IMR-90 (cell line): Measurements from ENCODE around the gene FOXS1.

Experiments
- BHLHE40 ChIP-seq: fragments of 150-350 bp; IDR thresholded peaks from 2 replicates; pipeline ENCODE4 v1.6.1; 2016; ENCODE audit warnings: mild to moderate bottlenecking, low read depth, low read length
- CTCF ChIP-seq: conservative IDR thresholded peaks from 2 replicates; pipeline ENCODE4 v1.5.1; 2012; ENCODE audit warnings: mild to moderate bottlenecking, low read depth, low read length, improper control_type of control experiment
- ELK1 ChIP-seq: fragments of 150-350 bp; IDR thresholded peaks from 2 replicates; pipeline ENCODE4 v1.6.1; 2016; ENCODE audit warnings: low read depth, mild to moderate bottlenecking, low read length, moderate library complexity, borderline replicate concordance
- FOS ChIP-seq: fragments of 150-350 bp; IDR thresholded peaks from 2 replicates; pipeline ENCODE4 v1.6.1; 2016; ENCODE audit warnings: low read depth, low read length
- MAFK ChIP-seq: IDR thresholded peaks from 2 replicates; pipeline ENCODE4 v1.6.1; 2012; ENCODE audit warnings: low read depth, low read length, improper control_type of control experiment
- MXI1 ChIP-seq: IDR thresholded peaks from 2 replicates; pipeline ENCODE4 v1.6.1; 2012; ENCODE audit warnings: low read depth, mild to moderate bottlenecking, low read length, moderate library complexity, borderline replicate concordance
- NFE2L2 ChIP-seq: fragments of 150-350 bp; IDR thresholded peaks from 2 replicates; pipeline ENCODE4 v1.6.1; 2016; ENCODE audit warnings: low read depth, mild to moderate bottlenecking, low read length
- POLR2A ChIP-seq: IDR thresholded peaks from 2 replicates; pipeline ENCODE4 v1.6.1; 2012; ENCODE audit warnings: mild to moderate bottlenecking, low read depth, low read length
- RAD21 ChIP-seq: IDR thresholded peaks from 2 replicates; pipeline ENCODE4 v1.6.1; 2012; ENCODE audit warnings: low read length, improper control_type of control experiment
- RCOR1 ChIP-seq: IDR thresholded peaks from 2 replicates; pipeline ENCODE4 v1.6.1; 2012; ENCODE audit warnings: mild to moderate bottlenecking, low read length, improper control_type of control experiment; ENCODE audit not compliant: insufficient replicate concordance
- RFX5 ChIP-seq: IDR thresholded peaks from 2 replicates; pipeline ENCODE4 v1.8.0; 2012; ENCODE audit warnings: low read depth, mild to moderate bottlenecking, low read length, moderate library complexity
- SMC3 ChIP-seq: fragments of 150-350 bp; IDR thresholded peaks from 2 replicates; pipeline ENCODE4 v1.6.1; 2016; ENCODE audit warnings: low read depth, mild to moderate bottlenecking, antibody characterized with exemption, low read length, moderate library complexity

GRCh38 chr20:31877684-31878083 is 32.3 kb upstream of the FOXS1 start:
- no peak for TF ChIP-seq CTCF
- no peak for TF ChIP-seq MAFK
- no peak for TF ChIP-seq RAD21
- no peak for TF ChIP-seq NFE2L2
- no peak for TF ChIP-seq BHLHE40
- no peak for TF ChIP-seq FOS
- no peak for TF ChIP-seq MXI1
- no peak for TF ChIP-seq SMC3
- TF ChIP-seq ELK1: no peak
- TF ChIP-seq POLR2A: no peak
- TF ChIP-seq RCOR1: no peak
- no peak for TF ChIP-seq RFX5
